Ectodermal cell (in vitro differentiated cells): Measurements from ENCODE around the gene SPTBN2.

Source experiments
- H3K27ac ChIP-seq: 2 replicates; pipeline ENCODE4 v1.7.0; 2013; ENCODE audit warnings: mild to moderate bottlenecking, low read depth, low read length; ENCODE audit not compliant: insufficient read depth, poor library complexity, severe bottlenecking
- H3K27me3 ChIP-seq: 2 replicates; pipeline ENCODE4 v1.7.0; 2013; ENCODE audit warnings: mild to moderate bottlenecking, low read length; ENCODE audit not compliant: insufficient read depth, control insufficient read depth, poor library complexity, severe bottlenecking
- H3K36me3 ChIP-seq: one replicate; pipeline ENCODE4 v1.7.0; 2013; ENCODE audit warnings: low read length; ENCODE audit not compliant: control insufficient read depth, insufficient read depth
- H3K4me1 ChIP-seq: one replicate; pipeline ENCODE4 v1.7.0; 2013; ENCODE audit warnings: low read length; ENCODE audit not compliant: control insufficient read depth, insufficient read depth
- H3K4me3 ChIP-seq: 2 replicates; pipeline ENCODE4 v1.7.0; 2013; ENCODE audit warnings: low read depth, low read length, control low read depth; ENCODE audit not compliant: insufficient read depth
- H3K9me3 ChIP-seq: 2 replicates; pipeline ENCODE4 v1.7.0; 2013; ENCODE audit warnings: mild to moderate bottlenecking, low read length, moderate library complexity; ENCODE audit not compliant: control insufficient read depth
- WGBS, 2 experiments: methylation state at CpG; one replicate each; pipeline ENCODE4 v1.1.7; 2013; ENCODE audit warnings: missing lambda C conversion rate in 2 of 2; 5-methylcytosine and 5-hydroxymethylcytosine counted together

SPTBN2 gene

GRCh38 chr11:66705587-66706335 lies 23.3 kb downstream of the SPTBN2 start:
- 94 to 95% methylated on average over 26 of the region's 26 CpGs for WGBS, 2 experiments
- Histone ChIP-seq H3K4me1 (no peaks in the 10 kb centered on the region), H3K27ac (no peak overlapping the region), H3K9me3 (no peaks in the 10 kb centered on the region), H3K27me3 (no peaks in the 10 kb centered on the region), H3K4me3 (no peak overlapping the region), H3K36me3 (peaks cover 14% of the 10 kb centered on the region)

GRCh38 chr11:66704659-66705360 lies 24.2 kb downstream of the SPTBN2 start:
- 96% methylated on average over 46 of the region's 46 CpGs for WGBS, 2 experiments
- Histone ChIP-seq H3K36me3 (peaks cover 16% of the 10 kb centered on the region), H3K27me3 (no peaks in the 10 kb centered on the region), H3K9me3 (no peaks in the 10 kb centered on the region), H3K4me1 (no peaks in the 10 kb centered on the region), H3K27ac (no peak overlapping the region), H3K4me3 (no peak overlapping the region)

DNA sequence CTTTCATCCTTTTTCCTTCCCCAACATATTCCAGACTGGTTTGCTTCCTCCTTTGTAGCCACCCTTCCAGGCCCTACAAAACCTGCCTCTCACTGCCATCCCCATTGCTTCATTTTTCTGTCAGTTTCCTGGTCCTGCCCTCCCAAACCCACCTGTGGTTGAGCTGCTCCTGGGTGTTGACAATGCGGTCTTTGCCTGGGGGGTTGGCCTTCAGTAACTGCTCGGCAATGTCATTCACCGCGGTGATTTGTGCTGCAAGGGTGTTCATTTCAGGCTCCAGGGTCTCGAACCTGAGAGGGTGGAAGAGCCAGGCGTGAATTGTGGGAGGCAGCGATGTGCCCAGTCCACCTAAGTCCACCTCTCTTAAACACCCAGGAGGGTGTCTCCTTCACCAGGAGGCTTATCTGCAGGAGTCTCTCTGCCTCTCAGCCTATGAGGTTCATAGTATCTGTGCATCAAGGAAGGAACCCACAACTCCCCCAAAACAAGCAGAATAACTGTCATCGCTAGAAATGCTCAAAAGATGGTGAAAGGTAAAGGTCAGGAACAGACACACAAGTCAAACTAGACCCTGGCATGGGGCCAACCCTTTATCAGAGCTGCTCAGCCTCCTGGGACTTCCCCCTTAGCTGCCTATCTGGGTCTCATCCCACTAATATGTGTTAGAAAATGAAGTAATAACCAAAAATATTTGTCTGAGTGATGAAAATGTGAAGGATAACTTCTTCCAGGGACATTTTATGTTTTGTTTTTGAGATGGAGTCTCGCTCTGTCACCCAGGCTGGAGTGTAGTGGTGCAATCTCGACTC lies 27.4 kb downstream of the SPTBN2 start:
- Histone ChIP-seq H3K9me3 (no peaks in the 10 kb centered on the region), H3K27me3 (no peaks in the 10 kb centered on the region), H3K4me1 (no peaks in the 10 kb centered on the region), H3K4me3 (no peak overlapping the region), H3K36me3 (peaks cover 39% of the 10 kb centered on the region), H3K27ac (no peak overlapping the region)
- whole genome bisulfite sequencing, 2 experiments = 95 to 97% methylated on average over 10 of the region's 10 CpGs

GRCh38 chr11:66700742-66701141 lies 28.3 kb downstream of the SPTBN2 start:
- Histone ChIP-seq H3K4me1 (no peaks in the 10 kb centered on the region), H3K27me3 (no peaks in the 10 kb centered on the region), H3K9me3 (no peaks in the 10 kb centered on the region), H3K4me3 (no peak overlapping the region), H3K27ac (no peak overlapping the region), H3K36me3 (peaks cover 44% of the 10 kb centered on the region)
- 96 to 97% methylated on average over 27 of the region's 27 CpGs for WGBS, 2 experiments

GRCh38 chr11:66700337-66700736 lies 28.7 kb downstream of the SPTBN2 start:
- Histone ChIP-seq H3K27me3 (no peaks in the 10 kb centered on the region), H3K4me3 (no peak overlapping the region), H3K36me3 (peaks cover 44% of the 10 kb centered on the region), H3K4me1 (no peaks in the 10 kb centered on the region), H3K27ac (no peak overlapping the region), H3K9me3 (no peaks in the 10 kb centered on the region)
- WGBS, 2 experiments = 94 to 96% methylated on average over 15 of the region's 15 CpGs

DNA sequence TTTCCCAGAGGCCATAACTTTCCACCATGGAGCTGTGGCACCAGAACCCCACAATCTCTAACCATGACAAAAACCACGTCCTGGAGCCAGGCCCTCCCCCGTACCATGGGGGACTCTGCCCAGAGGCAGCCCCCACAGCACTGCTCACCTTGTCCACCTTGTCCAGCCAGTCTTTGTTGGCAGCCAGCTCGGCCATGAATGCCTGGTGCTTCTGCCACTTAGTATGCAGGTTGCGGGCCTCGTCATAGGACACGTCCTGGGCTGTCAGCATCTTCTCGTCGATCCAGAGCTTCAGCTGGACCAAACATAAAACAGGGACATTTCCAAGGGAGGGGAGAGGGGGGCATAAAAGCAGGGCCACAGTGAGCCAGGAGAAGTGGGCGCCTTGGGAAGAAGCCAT lies 30.5 kb downstream of the SPTBN2 start:
- Histone ChIP-seq H3K4me1 (no peaks in the 10 kb centered on the region), H3K27me3 (no peaks in the 10 kb centered on the region), H3K27ac (no peak overlapping the region), H3K4me3 (no peak overlapping the region), H3K9me3 (no peaks in the 10 kb centered on the region), H3K36me3 (peaks cover 42% of the 10 kb centered on the region)
- 95 to 96% methylated on average over 9 of the region's 9 CpGs for WGBS, 2 experiments

GRCh38 chr11:66697988-66698387 lies 31.0 kb downstream of the SPTBN2 start:
- Histone ChIP-seq H3K4me1 (no peaks in the 10 kb centered on the region), H3K27me3 (no peaks in the 10 kb centered on the region), H3K27ac (no peak overlapping the region), H3K4me3 (no peak overlapping the region), H3K9me3 (no peaks in the 10 kb centered on the region), H3K36me3 (peaks cover 43% of the 10 kb centered on the region)
- 92 to 96% methylated on average over 6 of the region's 6 CpGs for WGBS, 2 experiments

- Histone ChIP-seq H3K9me3 (no peaks in the 10 kb centered on the region), H3K27ac (no peak overlapping the region), H3K4me1 (no peaks in the 10 kb centered on the region), H3K27me3 (no peaks in the 10 kb centered on the region), H3K4me3 (no peak overlapping the region), H3K36me3 (peaks cover 47% of the 10 kb centered on the region)
- 93 to 97% methylated on average over 9 of the region's 9 CpGs for WGBS, 2 experiments
Observed at GRCh38 chr11:66696146-66696545, 32.9 kb downstream of the SPTBN2 start.

DNA sequence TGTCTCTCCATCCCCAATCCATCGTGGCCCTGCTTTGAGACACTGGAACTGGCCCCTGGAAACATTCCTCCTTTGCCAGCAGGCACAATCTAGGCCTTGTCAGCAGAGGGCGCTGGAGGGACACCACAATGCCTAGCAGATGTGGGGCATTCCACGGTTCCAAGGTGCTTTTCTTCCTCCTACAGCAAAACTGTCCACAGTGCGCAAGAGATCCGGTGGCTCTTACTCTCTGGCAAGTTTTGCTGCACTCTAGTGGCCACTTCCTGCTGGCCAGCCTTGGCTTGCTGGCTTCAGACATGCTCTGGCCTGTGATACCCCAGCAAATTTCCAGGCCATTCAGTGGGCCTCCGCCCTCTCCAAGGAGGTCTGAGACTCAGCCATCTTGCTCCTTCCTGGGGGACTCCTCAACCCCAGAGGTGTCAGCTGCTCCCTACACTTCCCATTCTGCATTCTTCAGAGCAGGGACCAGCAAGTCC lies 34.2 kb downstream of the SPTBN2 start:
- Histone ChIP-seq H3K9me3 (no peaks in the 10 kb centered on the region), H3K27ac (no peak overlapping the region), H3K27me3 (no peaks in the 10 kb centered on the region), H3K4me3 (no peak overlapping the region), H3K4me1 (no peaks in the 10 kb centered on the region), H3K36me3 (peaks cover 34% of the 10 kb centered on the region)
- 34 to 35% methylated on average over 6 of the region's 6 CpGs for WGBS, 2 experiments

GRCh38 chr11:66694056-66694410 lies 35.0 kb downstream of the SPTBN2 start:
- no peaks in the 10 kb centered on the region for H3K4me1 ChIP-seq
- H3K9me3 ChIP-seq = no peaks in the 10 kb centered on the region
- H3K36me3 ChIP-seq = peaks cover 27% of the 10 kb centered on the region
- H3K27me3 ChIP-seq = no peaks in the 10 kb centered on the region
- H3K4me3 ChIP-seq = no peak overlapping the region
- H3K27ac ChIP-seq = no peak overlapping the region
- 95 to 96% methylated on average over 13 of the region's 13 CpGs for WGBS, 2 experiments
